H9 (cell line): Measurements from ENCODE around the gene CEP164. TPM values are rescaled to one million over a fixed set of nuclear protein-coding genes. Genes with fewer than 3 reads are reported as not detected.

Experiments
- DNase-seq: peaks from one replicate; pipeline ENCODE4 v3.0.0-alpha.2; 2017
- H2AFZ ChIP-seq: one replicate; pipeline ENCODE4 v1.6.1; 2013; ENCODE audit warnings: mild to moderate bottlenecking, low read length, control low read depth, moderate library complexity
- H2AK5ac ChIP-seq: 2 replicates; pipeline ENCODE4 v1.6.1; 2013; ENCODE audit warnings: low read length, control low read depth, mixed read lengths; ENCODE audit not compliant: insufficient read length
- H2BK120ac ChIP-seq: one replicate; pipeline ENCODE4 v1.6.1; 2013; ENCODE audit warnings: low read depth, mild to moderate bottlenecking, low read length, control low read depth, inconsistent platforms; ENCODE audit not compliant: poor library complexity, severe bottlenecking
- H2BK12ac ChIP-seq: 2 replicates; pipeline ENCODE4 v1.6.1; 2013; ENCODE audit warnings: low read length, control low read depth, mixed read lengths, low read depth; ENCODE audit not compliant: insufficient read length
- H2BK15ac ChIP-seq: 2 replicates; pipeline ENCODE4 v1.6.1; 2013; ENCODE audit warnings: low read depth, low read length, control low read depth
- H2BK20ac ChIP-seq: one replicate; pipeline ENCODE4 v1.6.1; 2013; ENCODE audit warnings: low read depth, mild to moderate bottlenecking, low read length, control low read depth, inconsistent platforms; ENCODE audit not compliant: poor library complexity, severe bottlenecking
- H2BK5ac ChIP-seq: 2 replicates; pipeline ENCODE4 v1.6.1; 2013; ENCODE audit warnings: low read length, control low read depth, mixed read lengths; ENCODE audit not compliant: insufficient read length
- H3K14ac ChIP-seq: 2 replicates; pipeline ENCODE4 v1.6.1; 2013; ENCODE audit warnings: low read length, control low read depth; ENCODE audit not compliant: insufficient read depth
- H3K18ac ChIP-seq: 2 replicates; pipeline ENCODE4 v1.6.1; 2013; ENCODE audit warnings: low read depth, mild to moderate bottlenecking, mixed read lengths, low read length, control low read depth; ENCODE audit not compliant: insufficient read length
- H3K23ac ChIP-seq: 2 replicates; pipeline ENCODE4 v1.6.1; 2013; ENCODE audit warnings: low read length, control low read depth, mixed read lengths, low read depth; ENCODE audit not compliant: insufficient read length
- H3K23me2 ChIP-seq: 2 replicates; pipeline ENCODE4 v1.6.1; 2013; ENCODE audit warnings: low read depth, mild to moderate bottlenecking, mixed read lengths, low read length, control low read depth; ENCODE audit not compliant: insufficient read length, poor library complexity, severe bottlenecking
- H3K27ac ChIP-seq: 2 replicates; pipeline ENCODE4 v1.5.1; 2013; ENCODE audit warnings: low read length, control low read depth, mixed read lengths, low read depth; ENCODE audit not compliant: insufficient read length
- H3K27me3 ChIP-seq: 2 replicates; pipeline ENCODE4 v1.6.1; 2013; ENCODE audit warnings: low read length, control low read depth, inconsistent platforms; ENCODE audit not compliant: insufficient read depth
- H3K4ac ChIP-seq: 2 replicates; pipeline ENCODE4 v1.6.1; 2013; ENCODE audit warnings: low read depth, mild to moderate bottlenecking, control low read depth, inconsistent platforms, low read length, moderate library complexity
- H3K4me1 ChIP-seq: 2 replicates; pipeline ENCODE4 v1.6.1; 2013; ENCODE audit warnings: low read length, control low read depth, inconsistent platforms; ENCODE audit not compliant: insufficient read depth
- H3K4me2 ChIP-seq: 2 replicates; pipeline ENCODE4 v1.6.1; 2013; ENCODE audit warnings: low read length, control low read depth, mixed read lengths; ENCODE audit not compliant: insufficient read length, insufficient read depth
- H3K56ac ChIP-seq: 2 replicates; pipeline ENCODE4 v1.6.1; 2013; ENCODE audit warnings: low read depth, mild to moderate bottlenecking, mixed read lengths, low read length, control low read depth; ENCODE audit not compliant: insufficient read length
- H3K79me1 ChIP-seq: 2 replicates; pipeline ENCODE4 v1.6.1; 2013; ENCODE audit warnings: low read depth, mild to moderate bottlenecking, moderate library complexity, low read length, control low read depth, inconsistent platforms; ENCODE audit not compliant: insufficient read depth, poor library complexity, severe bottlenecking
- H3K79me2 ChIP-seq: 2 replicates; pipeline ENCODE4 v1.6.1; 2013; ENCODE audit warnings: low read length, control low read depth, inconsistent platforms; ENCODE audit not compliant: insufficient read depth
- H3K9ac ChIP-seq: 2 replicates; pipeline ENCODE4 v1.6.1; 2013; ENCODE audit warnings: low read length, control low read depth, mixed read lengths; ENCODE audit not compliant: insufficient read length; ENCODE audit errors: extremely low read depth
- H3K9me3 ChIP-seq: one replicate; pipeline ENCODE4 v1.6.1; 2013; ENCODE audit warnings: low read depth, low read length, inconsistent platforms; ENCODE audit not compliant: control insufficient read depth
- H3T11ph ChIP-seq: one replicate; pipeline ENCODE4 v1.6.1; 2013; ENCODE audit warnings: mild to moderate bottlenecking, low read length, control low read depth, inconsistent platforms
- H4K20me1 ChIP-seq: one replicate; pipeline ENCODE4 v1.6.1; 2013; ENCODE audit not compliant: control insufficient read depth, insufficient read length, insufficient read depth
- H4K5ac ChIP-seq: 2 replicates; pipeline ENCODE4 v1.6.1; 2013; ENCODE audit warnings: low read depth, mild to moderate bottlenecking, mixed read lengths, low read length, control low read depth; ENCODE audit not compliant: insufficient read length
- H4K8ac ChIP-seq: replicated peaks from 2 replicates; pipeline ENCODE4 v1.6.1; 2013; ENCODE audit warnings: low read length, control low read depth, mixed read lengths, low read depth; ENCODE audit not compliant: insufficient read length
- H4K91ac ChIP-seq: 2 replicates; pipeline ENCODE4 v1.6.1; 2013; ENCODE audit warnings: low read depth, mild to moderate bottlenecking, moderate library complexity, mixed read lengths, low read length, control low read depth; ENCODE audit not compliant: insufficient read length
- H3K27ac Mint-ChIP-seq, 3 experiments: 2 replicates in 2 of 3; 3 replicates in 1 of 3; pipeline ENCODE4 v1.8.0; 2020 to 2021; ENCODE audit warnings: mixed read lengths in 3 of 3, mild to moderate bottlenecking in 1 of 3, moderate library complexity in 1 of 3
- H3K27me3 Mint-ChIP-seq: 2 replicates; pipeline ENCODE4 v1.8.0; 2021; ENCODE audit warnings: low read depth, mild to moderate bottlenecking, moderate library complexity, mixed read lengths
- H3K36me3 Mint-ChIP-seq, 3 experiments: 2 replicates in 2 of 3; 3 replicates in 1 of 3; pipeline ENCODE4 v1.8.0; 2020 to 2021; ENCODE audit warnings: low read depth in 3 of 3, mixed read lengths in 3 of 3; ENCODE audit not compliant: insufficient read depth in 1 of 3
- H3K4me1 Mint-ChIP-seq, 2 experiments: 2 replicates each; pipeline ENCODE4 v1.8.0; 2020; ENCODE audit warnings: mixed read lengths in 2 of 2
- H3K4me3 Mint-ChIP-seq, 2 experiments: 2 replicates in 1 of 2; 3 replicates in 1 of 2; pipeline ENCODE4 v1.8.0; 2020 to 2021; ENCODE audit warnings: mild to moderate bottlenecking in 2 of 2, mixed read lengths in 2 of 2, moderate library complexity in 1 of 2
- H3K9me3 Mint-ChIP-seq, 2 experiments: 2 replicates in 1 of 2; 3 replicates in 1 of 2; pipeline ENCODE4 v1.8.0; 2020; ENCODE audit warnings: mild to moderate bottlenecking in 2 of 2, mixed read lengths in 2 of 2, moderate library complexity in 1 of 2
- WGBS: extraction: QIAGEN DNeasy Blood & Tissue Kit; methylation state at CpG from one replicate; pipeline ENCODE4 v1.1.7; 2013; ENCODE audit warnings: missing lambda C conversion rate, low lambda C conversion rate, mixed read lengths; ENCODE audit not compliant: insufficient read length; ENCODE audit errors: extremely low coverage; 5-methylcytosine and 5-hydroxymethylcytosine counted together
- total RNA-seq: library from RNA; stranded (reverse); gene quantifications from 2 replicates; pipeline ENCODE4 v1.2.1, GENCODE V29; 2021
- TF ChIP-seq, protein P1 (sequence below): fragments of 200-600 bp; sonication (generic); conservative IDR thresholded peaks from 3 replicates; pipeline ENCODE4 v1.8.0; 2021; ENCODE audit warnings: antibody characterized with exemption, mild to moderate bottlenecking

CEP164 gene
- total RNA-seq, 1 experiment from 2014 or later: 24.9 TPM

DNA sequence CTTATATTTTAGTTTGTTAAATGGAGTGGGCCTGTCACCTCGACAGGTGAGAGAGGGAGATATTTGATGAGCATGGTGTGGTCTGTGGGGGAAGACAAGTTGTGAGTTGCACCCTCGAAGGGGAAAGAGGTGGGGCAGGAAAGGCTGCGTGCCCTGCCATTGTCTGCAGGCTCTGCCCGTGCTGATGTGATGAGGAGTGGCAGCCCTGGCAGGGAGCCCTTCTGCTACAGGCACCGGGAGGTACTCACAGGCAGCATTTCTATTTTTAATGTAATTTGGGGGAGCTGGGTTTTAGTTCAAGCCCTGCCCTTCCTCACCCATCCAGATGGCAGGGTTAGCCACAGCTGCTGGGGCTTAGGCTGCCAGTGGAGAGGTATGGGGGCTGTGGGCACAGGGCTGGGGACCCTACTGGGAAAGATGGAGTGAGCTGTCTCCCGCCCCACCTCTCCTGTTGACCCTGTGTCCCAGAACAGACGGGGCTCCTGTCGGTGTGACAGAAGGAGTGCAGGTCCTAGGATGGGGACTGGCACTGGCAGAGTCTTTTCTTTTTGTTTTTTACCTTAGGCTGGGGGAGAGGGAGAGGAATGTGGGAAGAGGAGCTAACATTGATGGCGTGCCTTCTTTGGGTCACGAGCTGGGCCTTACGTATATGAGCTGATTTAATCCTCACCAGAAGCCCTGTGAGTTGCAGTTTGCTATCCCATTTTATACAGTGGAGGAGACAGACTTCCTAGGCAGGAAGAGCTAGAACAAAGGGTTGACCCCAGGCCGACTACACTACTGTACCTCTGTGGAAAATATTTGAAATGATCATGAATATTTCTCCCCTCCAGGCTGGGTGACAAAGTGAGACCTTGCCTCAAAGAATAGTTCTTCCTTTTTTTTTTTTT is 51.6 kb downstream of the CEP164 start:
- peaks cover 7 to 18% (median 12%) of the 10 kb centered on the region in 3 experiments; a peak in 6 of 7 replicates for H3K36me3 Mint-ChIP-seq
- H3K4me1 Mint-ChIP-seq: peaks cover 11 to 14% of the 10 kb centered on the region in 2 experiments
- no peaks in the 10 kb centered on the region for H3K27me3 Mint-ChIP-seq
- Histone ChIP-seq H4K91ac (no peak overlapping the region), H3K27me3 (no peaks in the 10 kb centered on the region), H2AFZ (no peak overlapping the region), H3K4me2 (no peak overlapping the region), H2AK5ac (no peak overlapping the region), H3K4ac (no peak overlapping the region), H3K23ac (no peak overlapping the region), H3K4me1 (no peaks in the 10 kb centered on the region; the same call in 1 of the 2 replicates), H3K56ac (no peak overlapping the region), H3K23me2 (no peaks in the 10 kb centered on the region), H2BK120ac (no peak overlapping the region), H2BK12ac (no peak overlapping the region), H3K79me1 (no peaks in the 10 kb centered on the region), H4K5ac (no peak overlapping the region), H4K8ac (no peak overlapping the region), H4K20me1 (peaks cover 2% of the 10 kb centered on the region), H3K9me3 (no peaks in the 10 kb centered on the region), H3K9ac (no peak overlapping the region), H3T11ph (no peak overlapping the region), H2BK5ac (no peak overlapping the region), H3K14ac (no peak overlapping the region), H2BK15ac (no peak overlapping the region), H2BK20ac (no peak overlapping the region), H3K79me2 (no peaks in the 10 kb centered on the region), H3K27ac (no peak overlapping the region), H3K18ac (no peak overlapping the region)
- H3K4me3 Mint-ChIP-seq: no peak overlapping the region
- DNase-seq: no peak
- TF ChIP-seq, protein P1, sequence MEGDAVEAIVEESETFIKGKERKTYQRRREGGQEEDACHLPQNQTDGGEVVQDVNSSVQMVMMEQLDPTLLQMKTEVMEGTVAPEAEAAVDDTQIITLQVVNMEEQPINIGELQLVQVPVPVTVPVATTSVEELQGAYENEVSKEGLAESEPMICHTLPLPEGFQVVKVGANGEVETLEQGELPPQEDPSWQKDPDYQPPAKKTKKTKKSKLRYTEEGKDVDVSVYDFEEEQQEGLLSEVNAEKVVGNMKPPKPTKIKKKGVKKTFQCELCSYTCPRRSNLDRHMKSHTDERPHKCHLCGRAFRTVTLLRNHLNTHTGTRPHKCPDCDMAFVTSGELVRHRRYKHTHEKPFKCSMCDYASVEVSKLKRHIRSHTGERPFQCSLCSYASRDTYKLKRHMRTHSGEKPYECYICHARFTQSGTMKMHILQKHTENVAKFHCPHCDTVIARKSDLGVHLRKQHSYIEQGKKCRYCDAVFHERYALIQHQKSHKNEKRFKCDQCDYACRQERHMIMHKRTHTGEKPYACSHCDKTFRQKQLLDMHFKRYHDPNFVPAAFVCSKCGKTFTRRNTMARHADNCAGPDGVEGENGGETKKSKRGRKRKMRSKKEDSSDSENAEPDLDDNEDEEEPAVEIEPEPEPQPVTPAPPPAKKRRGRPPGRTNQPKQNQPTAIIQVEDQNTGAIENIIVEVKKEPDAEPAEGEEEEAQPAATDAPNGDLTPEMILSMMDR: no peak
- no CpG with 5 or more reads among the region's 12 CpGs for WGBS
- peak overlapping the region in 2 of 3 experiments; percentile 49 to 82; a peak in 4 of 7 replicates for H3K27ac Mint-ChIP-seq
- no peaks in the 10 kb centered on the region for H3K9me3 Mint-ChIP-seq
